Suppressor macrophage treated with lipopolysaccharide for 1 hour (primary cell): ENCODE measurements around the gene MMP25.
"Not testable (repeated sequence)": the region's sequence is repeated elsewhere in the genome, so short reads cannot be mapped to it uniquely, and the experiment has no call there.

Experiments used
- DNase-seq, 3 donors: peaks; one replicate each; pipeline ENCODE4 v3.0.0-alpha.2; 2020 to 2022

Gene MMP25

GRCh38 chr16:3030222-3031212 lies 15.8 kb upstream of the MMP25 start:
- DNase-seq = no peak

GRCh38 chr16:3032624-3033023 lies 13.7 kb upstream of the MMP25 start:
- DNase-seq = peak; percentile 49 to 62 (median 59)

- no peak for DNase-seq
These were observed 10.9 kb upstream of the MMP25 start for GRCh38 chr16:3035289-3035971.

- DNase-seq = peak in 1 of 3 donors; percentile 39
These were observed 10.2 kb upstream of the MMP25 start for GRCh38 chr16:3035972-3036725.

GRCh38 chr16:3036726-3037315 lies 9.5 kb upstream of the MMP25 start, which contains the start of gene BICDL2:
Gene BICDL2, minus strand, starts transcription at chr16:3036944. Its CDS starts 1,448 bp downstream, at chr16:3035496.
- no peak for DNase-seq

GRCh38 chr16:3038256-3038655 lies 8.1 kb upstream of the MMP25 start:
- DNase-seq = no peak

- no peak for DNase-seq
These were observed 7.5 kb upstream of the MMP25 start for GRCh38 chr16:3038896-3039295.

GRCh38 chr16:3042376-3042775 lies 4.0 kb upstream of the MMP25 start:
- DNase-seq = no peak

- no peak for DNase-seq
These were observed 1.7 kb upstream of the MMP25 start for GRCh38 chr16:3044708-3045107.

GRCh38 chr16:3046641-3047386 lies 453 bp downstream of the MMP25 start:
- DNase-seq = peak in 1 of 3 donors; percentile 43

GRCh38 chr16:3047387-3047720 lies 993 bp downstream of the MMP25 start:
- no peak for DNase-seq

GRCh38 chr16:3049921-3050481 lies 3.6 kb downstream of the MMP25 start:
- DNase-seq = no peak

GRCh38 chr16:3050487-3050886 lies 4.1 kb downstream of the MMP25 start:
- DNase-seq = no peak

GRCh38 chr16:3051009-3051408 lies 4.6 kb downstream of the MMP25 start:
- DNase-seq = no peak

GRCh38 chr16:3051494-3051893 lies 5.1 kb downstream of the MMP25 start:
- DNase-seq = peak; percentile 38 to 48 (median 41)

- not testable (repeated sequence) for DNase-seq
These were observed 6.4 kb downstream of the MMP25 start for GRCh38 chr16:3052571-3053329.

GRCh38 chr16:3053330-3053710 lies 7.0 kb downstream of the MMP25 start:
- DNase-seq = not testable (repeated sequence)

GRCh38 chr16:3054965-3055733 lies 8.8 kb downstream of the MMP25 start:
- peak in 2 of 3 donors; percentile 12 to 30 for DNase-seq

GRCh38 chr16:3055734-3056115 lies 9.4 kb downstream of the MMP25 start:
- DNase-seq = not testable (repeated sequence)
